ENCODE data around the gene COL21A1.
"Not testable (repeated sequence)": the region's sequence is repeated elsewhere in the genome, so short reads cannot be mapped to it uniquely, and the experiment has no call there.

Gene COL21A1

GRCh38 chr6:56017198-56017597 lies 230.2 kb downstream of the COL21A1 start:
- H3K9me3 Mint-ChIP-seq = peaks cover 17% of the 10 kb centered on the region
- no peaks in the 10 kb centered on the region for H3K4me1 Mint-ChIP-seq
- H3K27me3 Mint-ChIP-seq = no peaks in the 10 kb centered on the region
- ATAC-seq = no peak
- H3K36me3 Mint-ChIP-seq = no peaks in the 10 kb centered on the region
- no peak overlapping the region for H3K4me3 Mint-ChIP-seq
- no peak overlapping the region for H3K27ac Mint-ChIP-seq

GRCh38 chr6:56014039-56014438 lies 233.3 kb downstream of the COL21A1 start:
- H3K4me1 Mint-ChIP-seq, H3K27me3 Mint-ChIP-seq, H3K27ac Mint-ChIP-seq, ATAC-seq, H3K36me3 Mint-ChIP-seq, H3K4me3 Mint-ChIP-seq: not testable (repeated sequence)
- peaks cover 17% of the 10 kb centered on the region for H3K9me3 Mint-ChIP-seq

DNA sequence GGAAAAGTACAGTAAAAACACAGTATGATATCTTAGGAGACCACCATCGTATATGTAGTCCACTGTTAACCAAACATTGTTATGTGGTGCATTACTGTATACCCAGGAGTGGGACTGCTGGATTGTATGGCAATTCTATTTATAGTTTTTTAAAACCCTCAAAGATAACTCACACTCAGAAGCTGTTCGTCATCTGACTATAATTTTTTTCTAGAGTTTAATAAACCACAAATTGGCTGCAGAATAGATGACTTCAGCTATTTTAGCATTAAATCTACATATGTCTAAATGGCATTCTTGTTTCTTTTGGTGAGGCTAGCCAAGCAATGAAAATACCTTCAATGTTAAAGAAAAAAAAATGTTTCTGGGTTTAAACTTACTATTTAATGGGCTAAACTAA lies 237.7 kb downstream of the COL21A1 start:
- no peaks in the 10 kb centered on the region for H3K27me3 Mint-ChIP-seq
- ATAC-seq = no peak
- H3K36me3 Mint-ChIP-seq = no peaks in the 10 kb centered on the region
- no peak overlapping the region for H3K27ac Mint-ChIP-seq
- no peaks in the 10 kb centered on the region for H3K4me1 Mint-ChIP-seq
- H3K4me3 Mint-ChIP-seq = no peak overlapping the region
- H3K9me3 Mint-ChIP-seq = peaks cover 4% of the 10 kb centered on the region
